ENCODE measurements around the gene BMP7.

BMP7 gene

DNA sequence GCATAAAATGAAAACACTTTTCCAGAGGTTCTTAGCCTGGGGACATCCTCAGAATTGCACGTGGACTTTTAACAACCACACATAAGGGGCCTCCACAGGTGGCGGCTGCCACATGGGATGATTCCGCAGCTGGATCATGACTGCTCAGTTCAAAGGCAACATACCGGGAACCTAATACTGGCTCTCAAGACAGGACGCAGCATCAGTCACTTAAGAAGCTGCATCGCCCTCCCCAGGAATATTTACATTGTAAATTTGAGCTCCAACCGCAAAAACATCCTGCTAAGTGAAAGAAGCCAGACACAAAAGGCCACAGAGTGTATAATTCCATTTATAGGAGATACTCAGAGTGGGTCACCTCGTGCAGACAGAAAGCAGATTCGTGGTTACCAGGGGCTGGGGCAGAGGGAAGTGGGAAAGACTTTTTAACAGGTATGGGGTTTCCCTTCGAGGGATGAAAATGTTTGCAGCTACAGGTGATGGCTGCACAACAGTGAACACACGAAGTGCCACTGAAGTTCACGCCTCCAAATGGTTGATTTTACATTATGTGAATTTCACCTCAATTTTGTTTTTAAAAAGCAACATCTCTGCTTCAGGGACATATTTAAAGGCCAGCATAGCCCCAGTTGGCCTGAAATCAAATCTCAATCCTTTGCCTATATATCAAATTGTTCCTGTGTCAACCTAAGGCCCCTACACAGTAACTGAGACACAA is 141.5 kb downstream of the BMP7 start:
- DNase-seq (ENCODE audit: insufficient read length, low spot score) (no peak), FAIRE-seq (no peak)
- TF ChIP-seq CTCF (IDR thresholded peaks at IDR 0.05; ENCODE audit: insufficient read depth, missing control alignments): no peak

- no peak for DNase-seq (ENCODE audit: insufficient read length, low spot score)
- FAIRE-seq: no peak
- no peak for TF ChIP-seq CTCF (IDR thresholded peaks at IDR 0.05; ENCODE audit: insufficient read depth, missing control alignments)
These were observed 142.1 kb downstream of the BMP7 start for GRCh38 chr20:57124366-57124765.

DNA sequence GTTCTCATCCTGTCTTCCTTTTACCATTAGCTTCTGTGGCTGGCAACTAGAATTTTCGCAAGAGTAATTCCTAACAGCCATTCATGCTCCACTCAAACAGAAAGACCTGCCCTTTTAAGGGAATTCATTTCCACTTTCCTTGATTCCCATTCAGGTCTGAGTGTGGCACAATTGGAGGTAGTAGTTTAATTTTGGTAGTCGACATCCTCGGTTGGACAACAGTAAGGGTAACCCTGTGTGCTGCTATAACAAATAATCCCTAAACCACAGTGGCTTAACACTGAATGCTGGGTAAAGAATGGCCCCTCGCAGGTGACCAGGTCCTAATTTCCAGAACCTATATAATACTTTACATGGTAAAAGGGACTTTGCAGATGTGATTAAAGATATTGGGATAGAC is 142.9 kb downstream of the BMP7 start:
- no peak for TF ChIP-seq CTCF (IDR thresholded peaks at IDR 0.05; ENCODE audit: insufficient read depth, missing control alignments)
- FAIRE-seq: no peak
- no peak for DNase-seq (ENCODE audit: insufficient read length, low spot score)

DNA sequence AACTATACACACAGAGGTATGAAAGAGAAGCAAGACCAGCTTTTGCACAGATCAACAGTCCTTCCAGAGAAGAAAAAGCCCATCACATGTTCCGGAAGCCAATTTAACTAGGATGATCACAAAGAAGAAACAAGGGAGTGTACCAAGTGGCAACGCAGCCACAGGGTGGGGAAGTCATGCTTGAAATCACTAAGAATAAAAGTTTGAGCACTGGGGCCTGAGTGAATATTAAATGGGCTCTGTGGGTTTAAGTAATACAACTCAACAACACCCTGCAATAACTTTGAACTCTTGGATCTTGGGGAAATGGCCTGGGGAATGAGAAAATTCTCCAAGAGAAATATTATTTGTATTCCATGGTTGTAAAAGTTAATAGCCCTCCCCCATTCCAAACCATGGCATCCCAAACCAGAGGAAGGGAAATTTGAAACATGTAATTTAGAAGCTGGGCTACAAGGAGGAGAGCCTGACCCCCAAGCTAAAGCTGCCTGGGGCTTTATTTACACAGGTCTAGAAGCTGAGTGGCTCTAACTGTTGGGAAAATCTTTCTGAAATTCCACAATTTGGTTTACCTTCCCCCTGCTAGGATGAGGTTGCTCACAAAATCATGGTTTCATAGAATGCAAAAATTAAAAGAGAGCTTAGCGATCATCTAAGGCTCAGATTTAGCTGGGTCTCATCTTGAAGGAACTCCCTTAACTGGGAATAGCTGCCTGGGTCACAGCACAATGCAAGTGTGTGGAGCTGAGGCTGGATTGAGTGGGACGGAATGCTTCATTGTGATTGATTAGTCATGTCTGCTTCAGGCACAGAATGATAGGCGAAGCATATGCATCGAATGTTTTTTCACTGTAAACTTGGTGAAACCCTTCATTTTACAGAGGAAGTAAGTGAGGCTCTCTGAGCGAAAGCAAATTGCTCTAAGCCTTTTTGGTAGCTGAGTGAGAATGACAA is 143.6 kb downstream of the BMP7 start:
- TF ChIP-seq CTCF (IDR thresholded peaks at IDR 0.05; ENCODE audit: insufficient read depth, missing control alignments): no peak
- DNase-seq (ENCODE audit: insufficient read length, low spot score) (no peak), FAIRE-seq (no peak)

DNA sequence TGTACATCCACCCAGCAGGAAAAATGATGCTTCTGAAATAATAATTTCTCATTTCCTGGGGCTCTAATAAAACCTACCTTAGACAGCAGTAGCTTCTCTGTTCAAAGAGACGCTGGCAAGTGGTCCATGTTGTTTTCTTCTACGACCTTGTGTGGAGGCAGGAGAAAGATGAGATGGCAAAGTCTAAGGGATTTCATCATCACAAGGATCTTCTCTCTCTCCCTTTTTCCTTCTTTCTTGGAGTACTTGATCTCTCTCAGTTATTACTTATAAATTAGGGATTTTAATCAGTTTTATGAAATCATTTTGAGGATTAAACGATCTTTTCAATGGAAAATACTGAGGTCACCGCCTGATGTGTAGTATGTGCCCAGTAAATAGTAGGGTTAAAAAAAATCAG is 147.5 kb downstream of the BMP7 start:
- no peak for TF ChIP-seq CTCF (IDR thresholded peaks at IDR 0.05; ENCODE audit: insufficient read depth, missing control alignments)
- DNase-seq (ENCODE audit: insufficient read length, low spot score): no peak
- FAIRE-seq: no peak

All from D721Med (cell line).